Measurements from ENCODE around the gene STAB2.
"Not testable (repeated sequence)": the region's sequence is repeated elsewhere in the genome, so short reads cannot be mapped to it uniquely, and the experiment has no call there.

The STAB2 gene

GRCh38 chr12:103589517-103589916 lies 2.4 kb downstream of the STAB2 start:
- no peak for DNase-seq

GRCh38 chr12:103590271-103590670 lies 3.2 kb downstream of the STAB2 start:
- DNase-seq: no peak

- no peak for DNase-seq
Measured at GRCh38 chr12:103596981-103597380, 9.9 kb downstream of the STAB2 start.

GRCh38 chr12:103599274-103599673 lies 12.2 kb downstream of the STAB2 start:
- DNase-seq: no peak

- DNase-seq: no peak
Measured at GRCh38 chr12:103600967-103601728, 14.1 kb downstream of the STAB2 start.

GRCh38 chr12:103620395-103620794 lies 33.3 kb downstream of the STAB2 start:
- no peak for DNase-seq

- DNase-seq: no peak
Measured at GRCh38 chr12:103623716-103624115, 36.6 kb downstream of the STAB2 start.

- no peak for DNase-seq
Measured at GRCh38 chr12:103626498-103626897, 39.4 kb downstream of the STAB2 start.

GRCh38 chr12:103627189-103627855 lies 40.2 kb downstream of the STAB2 start:
- no peak for DNase-seq

GRCh38 chr12:103632554-103633216 lies 45.6 kb downstream of the STAB2 start:
- peak; percentile 2 to 9 for DNase-seq

- no peak for DNase-seq
Measured at GRCh38 chr12:103634732-103635131, 47.7 kb downstream of the STAB2 start.

- DNase-seq: no peak
Measured at GRCh38 chr12:103635419-103635818, 48.3 kb downstream of the STAB2 start.

- no peak for DNase-seq
Measured at GRCh38 chr12:103637021-103637420, 49.9 kb downstream of the STAB2 start.

GRCh38 chr12:103637429-103637828 lies 50.4 kb downstream of the STAB2 start:
- no peak for DNase-seq

GRCh38 chr12:103639983-103640382 lies 52.9 kb downstream of the STAB2 start:
- DNase-seq: no peak

- DNase-seq: no peak
Measured at GRCh38 chr12:103640410-103640809, 53.3 kb downstream of the STAB2 start.

GRCh38 chr12:103640831-103641230 lies 53.8 kb downstream of the STAB2 start:
- DNase-seq: no peak

- DNase-seq: no peak
Measured at GRCh38 chr12:103642240-103642864, 55.3 kb downstream of the STAB2 start.

- no peak for DNase-seq
Measured at GRCh38 chr12:103645202-103645601, 58.1 kb downstream of the STAB2 start.

- DNase-seq: no peak
Measured at GRCh38 chr12:103647267-103647666, 60.2 kb downstream of the STAB2 start.

- no peak for DNase-seq
Measured at GRCh38 chr12:103652808-103653207, 65.7 kb downstream of the STAB2 start.

- not testable (repeated sequence) for DNase-seq
Measured at GRCh38 chr12:103653568-103654173, 66.6 kb downstream of the STAB2 start.

GRCh38 chr12:103654816-103655215 lies 67.7 kb downstream of the STAB2 start:
- DNase-seq: no peak
